VCaP (cell line): ENCODE data around the gene MIXL1.
"Not testable (repeated sequence)": the region's sequence is repeated elsewhere in the genome, so short reads cannot be mapped to it uniquely, and the experiment has no call there.

Experiments
- H3K27ac ChIP-seq: fragments of 450-650 bp; 2 replicates; pipeline ENCODE4 v1.5.1; 2017
- TF ChIP-seq, protein P1 (sequence below): fragments of 450-650 bp; conservative IDR thresholded peaks from 2 replicates; pipeline ENCODE4 v1.5.1; 2017; ENCODE audit warnings: mild to moderate bottlenecking, moderate library complexity

MIXL1 gene

DNA sequence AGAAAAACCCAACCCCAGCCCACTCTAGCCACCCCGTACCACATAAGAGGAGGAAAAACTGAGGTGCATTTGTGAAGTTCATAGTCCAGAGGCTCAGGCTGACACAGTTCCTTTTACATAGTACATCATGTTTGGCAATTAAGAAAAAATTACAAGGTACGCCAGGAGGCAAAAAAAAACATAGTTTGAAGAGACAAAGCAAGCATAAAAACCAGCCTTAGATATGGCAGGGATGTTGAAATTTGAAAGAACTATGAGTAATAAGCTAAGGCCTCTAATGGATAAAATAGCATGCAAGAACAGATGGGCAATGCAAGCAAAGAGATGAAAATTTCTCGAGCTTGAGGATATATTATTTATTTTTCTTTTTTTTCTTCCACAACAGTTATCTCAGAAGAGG, 31.9 kb downstream of the MIXL1 start:
- no peak overlapping the region for H3K27ac ChIP-seq
- TF ChIP-seq, protein P1, sequence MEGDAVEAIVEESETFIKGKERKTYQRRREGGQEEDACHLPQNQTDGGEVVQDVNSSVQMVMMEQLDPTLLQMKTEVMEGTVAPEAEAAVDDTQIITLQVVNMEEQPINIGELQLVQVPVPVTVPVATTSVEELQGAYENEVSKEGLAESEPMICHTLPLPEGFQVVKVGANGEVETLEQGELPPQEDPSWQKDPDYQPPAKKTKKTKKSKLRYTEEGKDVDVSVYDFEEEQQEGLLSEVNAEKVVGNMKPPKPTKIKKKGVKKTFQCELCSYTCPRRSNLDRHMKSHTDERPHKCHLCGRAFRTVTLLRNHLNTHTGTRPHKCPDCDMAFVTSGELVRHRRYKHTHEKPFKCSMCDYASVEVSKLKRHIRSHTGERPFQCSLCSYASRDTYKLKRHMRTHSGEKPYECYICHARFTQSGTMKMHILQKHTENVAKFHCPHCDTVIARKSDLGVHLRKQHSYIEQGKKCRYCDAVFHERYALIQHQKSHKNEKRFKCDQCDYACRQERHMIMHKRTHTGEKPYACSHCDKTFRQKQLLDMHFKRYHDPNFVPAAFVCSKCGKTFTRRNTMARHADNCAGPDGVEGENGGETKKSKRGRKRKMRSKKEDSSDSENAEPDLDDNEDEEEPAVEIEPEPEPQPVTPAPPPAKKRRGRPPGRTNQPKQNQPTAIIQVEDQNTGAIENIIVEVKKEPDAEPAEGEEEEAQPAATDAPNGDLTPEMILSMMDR = no peak

DNA sequence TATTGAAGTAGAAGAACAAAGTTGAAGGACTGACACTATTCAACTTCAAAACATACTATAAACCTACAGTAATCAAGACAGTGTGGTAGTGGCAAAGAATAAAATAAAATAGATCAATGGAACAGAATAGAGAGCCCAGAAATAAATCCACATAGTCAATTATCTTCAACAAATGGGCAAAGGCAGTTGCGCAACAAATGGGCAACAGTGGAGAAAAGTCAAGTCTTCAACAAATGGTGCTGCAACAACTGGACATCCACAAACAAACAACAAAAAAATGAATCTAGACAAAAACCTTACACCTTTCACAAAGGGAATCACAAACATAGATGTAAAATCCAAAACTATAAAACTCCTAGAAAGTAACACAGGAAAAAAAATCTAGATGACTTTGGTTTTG, 38.4 kb downstream of the MIXL1 start:
- TF ChIP-seq, protein P1 = no peak
- no peak overlapping the region for H3K27ac ChIP-seq

DNA sequence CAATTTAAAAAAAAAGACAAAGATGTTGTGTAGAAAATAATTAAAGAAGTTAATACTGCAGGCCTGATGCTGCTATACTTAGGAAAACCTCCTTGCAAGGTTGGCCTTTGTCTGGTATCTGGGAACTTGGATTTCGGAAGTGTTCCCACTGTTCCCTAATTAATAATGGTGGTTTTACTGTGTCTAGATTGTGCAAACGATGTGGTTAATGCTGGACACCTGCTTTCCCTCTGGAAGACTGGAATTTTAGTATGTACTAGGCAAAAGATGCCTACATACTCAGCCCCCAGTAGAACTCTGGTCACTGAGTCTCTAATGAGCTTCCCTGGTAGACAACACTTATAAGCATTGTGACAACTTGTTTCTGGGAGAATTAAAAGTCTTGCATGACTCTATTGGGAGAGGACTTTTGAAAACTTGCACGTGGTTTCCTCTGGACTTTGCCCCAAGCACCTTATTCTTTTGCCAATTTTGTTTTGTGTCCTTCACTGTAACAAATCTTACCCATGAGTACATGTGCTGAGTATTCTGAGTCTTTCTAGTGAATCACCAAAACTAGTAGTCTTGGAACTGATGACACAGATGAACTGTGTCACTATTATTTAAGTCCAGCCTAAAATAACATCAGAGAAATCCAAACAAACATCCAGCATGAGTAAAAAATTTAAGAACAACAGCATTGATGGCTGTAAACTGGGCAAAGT, 45.1 kb downstream of the MIXL1 start:
- H3K27ac ChIP-seq = no peak overlapping the region; the same call in 1 of the 2 replicates

DNA sequence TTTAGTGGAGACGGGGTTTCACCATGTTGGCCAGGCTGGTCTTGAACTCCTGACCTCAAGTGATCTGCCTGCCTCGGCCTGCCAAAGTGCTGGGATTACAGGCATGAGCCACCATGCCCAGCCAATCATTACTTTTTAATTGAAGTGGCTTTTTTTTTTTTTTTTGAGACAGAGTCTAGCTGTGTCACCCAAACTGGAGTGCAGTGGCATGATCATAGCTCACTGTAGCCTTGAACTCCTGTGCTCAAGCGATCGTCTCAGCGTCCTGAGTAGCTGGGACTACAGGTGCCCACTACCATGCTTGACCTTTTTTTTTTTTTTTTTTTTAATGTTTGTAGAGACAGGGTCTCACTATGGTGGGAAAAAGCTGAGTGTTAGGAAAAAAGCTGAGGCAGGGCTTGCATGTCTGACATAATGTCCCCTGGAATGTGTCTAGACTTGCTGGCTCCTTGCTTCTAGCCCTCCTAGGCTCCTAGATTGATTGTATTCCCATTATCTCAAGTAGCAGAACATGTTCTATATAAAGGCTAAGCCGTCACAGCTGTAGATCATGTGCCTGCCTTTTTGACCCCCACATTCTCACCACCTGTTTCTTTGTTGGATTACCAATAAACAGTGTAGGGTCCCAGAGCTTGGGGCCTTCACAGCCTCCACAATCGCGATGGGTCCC, 48.9 kb downstream of the MIXL1 start:
- not testable (repeated sequence) for H3K27ac ChIP-seq

More for the DNA sequence above, 45.1 kb downstream of the MIXL1 start:
- TF ChIP-seq, protein P1 = no peak

GRCh38 chr1:226274138-226274537, 50.7 kb downstream of the MIXL1 start:
- TF ChIP-seq, protein P1 = no peak
- no peak overlapping the region for H3K27ac ChIP-seq

DNA sequence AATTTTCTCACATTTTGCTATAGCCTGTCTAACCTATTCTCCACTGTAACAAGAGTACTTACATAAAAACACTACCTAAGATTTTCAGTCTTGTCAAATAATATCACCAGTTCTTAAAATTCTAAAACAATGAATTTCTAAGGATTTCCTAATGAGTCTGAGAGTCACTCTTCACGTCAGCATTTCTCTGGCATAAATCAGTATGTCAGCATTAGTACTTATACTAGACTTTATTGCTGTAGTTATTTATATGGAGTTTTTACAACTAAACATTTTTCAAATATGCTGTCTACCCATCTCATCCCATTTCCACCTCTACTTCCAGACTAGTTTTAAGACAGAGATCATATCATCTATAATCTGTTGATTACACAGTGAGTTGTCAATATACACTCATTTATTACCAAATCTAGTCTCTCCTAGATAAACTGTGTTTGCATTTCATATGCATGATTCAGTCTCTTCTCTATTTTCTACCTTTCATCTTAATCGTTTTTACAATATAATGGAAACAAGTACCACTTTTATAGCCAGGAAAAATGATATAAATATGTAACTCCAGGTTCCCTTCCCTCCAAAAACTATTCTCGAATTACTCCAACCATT, 52.7 kb downstream of the MIXL1 start:
- no peak overlapping the region for H3K27ac ChIP-seq
- TF ChIP-seq, protein P1 = no peak
